Activated CD4-positive, alpha-beta T cell treated with anti-CD3 and anti-CD28 coated beads for 36 hours (primary cell): ENCODE results near the gene INPP5K. TPM values are rescaled to one million over a fixed set of nuclear protein-coding genes. Genes with fewer than 3 reads are reported as not detected.

Experiments
- ATAC-seq: fragments of 200-7000 bp; cut with Tn5 transposase; one replicate; pipeline ENCODE4 v1.10.0; 2021; ENCODE audit warnings: mild to moderate bottlenecking, moderate library complexity
- CTCF ChIA-PET: fragments of 350-600 bp; sonication (Branson Sonifier 250); formaldehyde crosslinking; loops from one replicate; lab custom pipeline; 2021; ENCODE audit warnings: antibody characterized with exemption; lab: Charles Lee
- POLR2A ChIA-PET: fragments of 350-600 bp; sonication (Branson Sonifier 250); formaldehyde crosslinking; loops from one replicate; lab custom pipeline; 2021; ENCODE audit warnings: antibody characterized with exemption, inconsistent platforms; lab: Charles Lee
- DNase-seq: peaks from one replicate; pipeline ENCODE4 v3.0.0-alpha.2; 2020
- H3K27ac Mint-ChIP-seq: one replicate; pipeline ENCODE4 v1.8.0; 2021; ENCODE audit warnings: mixed read lengths
- H3K27me3 Mint-ChIP-seq: one replicate; pipeline ENCODE4 v1.8.0; 2021; ENCODE audit warnings: mixed read lengths
- H3K36me3 Mint-ChIP-seq: one replicate; pipeline ENCODE4 v1.8.0; 2021; ENCODE audit warnings: low read depth, mixed read lengths
- H3K4me1 Mint-ChIP-seq: one replicate; pipeline ENCODE4 v1.8.0; 2021; ENCODE audit warnings: mixed read lengths
- H3K4me3 Mint-ChIP-seq: one replicate; pipeline ENCODE4 v1.8.0; 2021; ENCODE audit warnings: mild to moderate bottlenecking, moderate library complexity, mixed read lengths
- H3K9me3 Mint-ChIP-seq: one replicate; pipeline ENCODE4 v1.8.0; 2021; ENCODE audit warnings: low read depth, mixed read lengths
- intact Hi-C, 2 experiments: fragments of 100-400 bp; cut with DNase I in 1 of 2; cut with micrococcal nuclease in 1 of 2; formaldehyde crosslinking; loops; one replicate each; pipeline versions ENCODE4 v1.14.2 to v1.15.1; 2022 to 2024; cut with DNase I, micrococcal nuclease
- total RNA-seq, 2 experiments: library from RNA; stranded (reverse); gene quantifications; one replicate each; pipeline ENCODE4 v1.2.3, GENCODE V29; 2021

INPP5K gene
- total RNA-seq, 2 experiments from 2014 or later: 18.5 to 27.3 TPM

DNA sequence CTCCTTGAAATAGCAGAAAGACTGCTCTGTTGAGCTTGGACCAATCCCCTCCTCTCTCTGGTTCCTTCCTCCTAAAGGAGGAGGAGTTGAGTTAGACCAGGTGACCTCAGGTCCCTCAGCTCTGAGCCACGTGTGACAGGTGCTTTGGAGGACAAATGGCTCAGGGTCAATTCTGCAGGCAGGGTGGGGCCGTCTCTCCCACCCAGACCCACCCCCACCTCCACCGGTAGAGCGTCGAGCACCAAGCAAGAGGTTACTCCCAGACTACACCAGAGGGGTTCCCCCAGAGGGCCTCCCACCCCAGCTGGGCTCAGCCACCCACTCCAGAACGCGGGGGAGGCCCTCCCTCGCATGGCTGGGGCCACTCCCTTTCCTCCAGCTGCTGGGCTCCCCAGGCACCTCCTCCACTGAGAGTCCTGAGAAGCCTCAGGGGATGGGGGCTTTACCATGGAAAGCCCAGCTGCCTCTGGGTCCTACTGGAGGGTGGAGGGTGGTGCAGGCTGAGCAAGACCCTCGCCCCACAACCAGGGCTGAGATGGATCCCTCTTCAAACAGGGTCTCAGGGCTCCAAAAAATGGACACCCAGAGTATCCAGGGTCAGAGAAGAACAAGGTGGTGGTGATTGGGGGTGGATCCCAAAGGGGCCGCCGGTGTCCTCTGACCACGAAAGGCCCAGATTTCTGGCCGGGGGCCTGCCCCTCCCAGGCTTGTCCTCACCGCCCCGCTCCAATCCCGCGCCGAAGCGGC, 31.6 kb downstream of the INPP5K start:
- Mint-ChIP-seq H3K4me3 (peak overlapping the region; percentile 63), H3K36me3 (peaks cover 6% of the 10 kb centered on the region), H3K9me3 (no peaks in the 10 kb centered on the region), H3K27ac (peak overlapping the region; percentile 72), H3K4me1 (peaks cover 28% of the 10 kb centered on the region), H3K27me3 (no peaks in the 10 kb centered on the region)
- intact Hi-C loops: loop anchor here in 1 of 2 experiments (1.0 kb wide), 1 partner anchor 22 kb away; no protein-coding TSS in a partner anchor
- ChIA-PET POLR2A (no interaction called here), CTCF (interaction anchor here (1.1 kb wide), 1 partner anchor 120 kb away, joined by 8 read pairs; no protein-coding TSS in a partner anchor)
- ATAC-seq (peak; percentile 8), DNase-seq (peak; percentile 56)

DNA sequence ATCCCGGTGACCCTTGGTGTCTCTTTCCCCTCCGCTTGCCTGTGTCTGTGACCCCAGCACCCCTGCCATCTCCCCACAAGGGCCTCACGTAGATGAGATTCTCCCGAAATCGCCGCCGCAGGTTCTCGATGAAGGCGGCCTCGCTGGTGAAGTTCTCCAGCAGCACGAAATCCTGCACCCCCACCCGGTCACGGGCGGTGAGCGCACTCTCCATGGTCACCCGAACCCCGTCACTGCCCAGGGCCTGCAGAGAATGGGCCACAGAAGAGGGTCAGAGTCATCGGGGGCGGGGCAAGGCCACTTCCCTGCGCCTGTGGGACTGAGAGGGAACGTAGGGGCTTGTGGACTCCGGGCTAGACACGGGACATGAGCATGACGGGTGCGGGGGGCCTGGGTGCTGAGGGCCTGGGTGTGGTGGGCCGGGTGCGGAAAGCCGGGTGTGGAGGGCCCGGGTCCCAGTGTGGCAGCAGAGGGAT, 32.3 kb downstream of the INPP5K start:
- ChIA-PET CTCF (no interaction called here), POLR2A (no interaction called here)
- no peaks in the 10 kb centered on the region for H3K27me3 Mint-ChIP-seq
- ATAC-seq: no peak
- H3K9me3 Mint-ChIP-seq: no peaks in the 10 kb centered on the region
- H3K36me3 Mint-ChIP-seq: peaks cover 6% of the 10 kb centered on the region
- peak overlapping the region; percentile 63 for H3K4me3 Mint-ChIP-seq
- intact Hi-C loops: no loop called here
- H3K4me1 Mint-ChIP-seq: peaks cover 23% of the 10 kb centered on the region
- no peak for DNase-seq
- H3K27ac Mint-ChIP-seq: no peak overlapping the region

- intact Hi-C loops: no loop called here
- no peaks in the 10 kb centered on the region for H3K27me3 Mint-ChIP-seq
- ATAC-seq: no peak
- H3K27ac Mint-ChIP-seq: no peak overlapping the region
- ChIA-PET POLR2A (no interaction called here), CTCF (interaction anchor here (0.8 kb wide), 1 partner anchor 117 kb away, joined by 3 read pairs; no protein-coding TSS in a partner anchor)
- no peak for DNase-seq
- peaks cover 6% of the 10 kb centered on the region for H3K36me3 Mint-ChIP-seq
- no peaks in the 10 kb centered on the region for H3K9me3 Mint-ChIP-seq
- H3K4me3 Mint-ChIP-seq: no peak overlapping the region
- H3K4me1 Mint-ChIP-seq: peaks cover 14% of the 10 kb centered on the region
Observed at GRCh38 chr17:1482680-1483079, 33.7 kb downstream of the INPP5K start.

GRCh38 chr17:1481736-1482135, 34.7 kb downstream of the INPP5K start:
- POLR2A ChIA-PET: interaction anchor here (0.6 kb wide), 1 partner anchor 698 kb away, joined by 3 read pairs; no protein-coding TSS in a partner anchor
- peaks cover 6% of the 10 kb centered on the region for H3K36me3 Mint-ChIP-seq

GRCh38 chr17:1480747-1481465, 35.5 kb downstream of the INPP5K start:
- Mint-ChIP-seq H3K27me3 (no peaks in the 10 kb centered on the region), H3K4me3 (no peak overlapping the region), H3K9me3 (no peaks in the 10 kb centered on the region), H3K27ac (no peak overlapping the region), H3K36me3 (peaks cover 6% of the 10 kb centered on the region), H3K4me1 (peaks cover 4% of the 10 kb centered on the region)
- CTCF ChIA-PET: interaction anchor here (0.6 to 1.2 kb wide), 2 partner anchors 116 to 481 kb away, joined by 3 read pairs; no protein-coding TSS in a partner anchor
- DNase-seq (no peak), ATAC-seq (no peak)
- POLR2A ChIA-PET: interaction anchor here (0.6 kb wide), 1 partner anchor 116 kb away, joined by 6 read pairs; no protein-coding TSS in a partner anchor
- intact Hi-C loops: no loop called here

More at GRCh38 chr17:1481736-1482135, 34.7 kb downstream of the INPP5K start:
- Mint-ChIP-seq H3K4me1 (peaks cover 8% of the 10 kb centered on the region), H3K27me3 (no peaks in the 10 kb centered on the region), H3K9me3 (no peaks in the 10 kb centered on the region), H3K27ac (no peak overlapping the region), H3K4me3 (no peak overlapping the region)
- DNase-seq (no peak), ATAC-seq (no peak)
- CTCF ChIA-PET: interaction anchor here (1.2 kb wide), 1 partner anchor 117 kb away, joined by 3 read pairs; no protein-coding TSS in a partner anchor
- intact Hi-C loops: no loop called here

GRCh38 chr17:1478418-1478817, 38.0 kb downstream of the INPP5K start:
- Mint-ChIP-seq H3K27ac (no peak overlapping the region), H3K4me3 (no peak overlapping the region), H3K4me1 (peaks cover 9% of the 10 kb centered on the region), H3K27me3 (no peaks in the 10 kb centered on the region), H3K36me3 (peaks cover 4% of the 10 kb centered on the region), H3K9me3 (no peaks in the 10 kb centered on the region)
- ATAC-seq (no peak), DNase-seq (no peak)
- intact Hi-C loops: no loop called here
- ChIA-PET CTCF (no interaction called here), POLR2A (no interaction called here)

DNA sequence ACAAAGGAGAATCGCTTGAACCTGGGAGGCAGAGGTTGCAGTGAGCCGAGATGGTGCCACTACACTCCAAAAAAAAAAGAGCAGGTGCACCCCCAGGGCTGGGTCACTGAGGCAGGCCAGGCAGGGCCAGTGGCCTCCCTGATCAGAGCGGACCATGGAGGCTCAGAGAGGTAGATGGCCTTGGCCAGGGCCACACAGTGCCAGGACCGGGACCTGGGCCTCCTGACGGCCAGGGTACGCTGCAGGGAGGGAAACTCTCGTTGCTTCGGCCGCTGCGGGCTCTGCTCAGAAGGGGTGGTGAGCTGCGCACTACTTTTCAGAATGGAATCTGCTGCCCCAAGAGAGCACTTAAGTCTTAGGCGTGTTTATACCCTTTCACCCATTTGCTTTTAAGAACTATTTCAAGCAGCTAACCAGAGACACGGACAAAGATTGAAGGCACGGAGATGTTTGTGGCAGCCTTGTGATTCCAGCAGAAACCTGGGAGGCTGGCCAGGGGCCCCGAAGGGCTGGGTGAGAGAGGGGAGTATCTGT, 41.0 kb downstream of the INPP5K start:
- Mint-ChIP-seq H3K27me3 (no peaks in the 10 kb centered on the region), H3K36me3 (peaks cover 2% of the 10 kb centered on the region), H3K9me3 (no peaks in the 10 kb centered on the region), H3K4me3 (no peak overlapping the region), H3K4me1 (peaks cover 16% of the 10 kb centered on the region), H3K27ac (no peak overlapping the region)
- ATAC-seq (no peak), DNase-seq (no peak)
- intact Hi-C loops: no loop called here
- POLR2A ChIA-PET: no interaction called here
- CTCF ChIA-PET: interaction anchor here (0.8 to 1.0 kb wide), 2 partner anchors 11 to 110 kb away, joined by 3 to 5 read pairs; no protein-coding TSS in a partner anchor

DNA sequence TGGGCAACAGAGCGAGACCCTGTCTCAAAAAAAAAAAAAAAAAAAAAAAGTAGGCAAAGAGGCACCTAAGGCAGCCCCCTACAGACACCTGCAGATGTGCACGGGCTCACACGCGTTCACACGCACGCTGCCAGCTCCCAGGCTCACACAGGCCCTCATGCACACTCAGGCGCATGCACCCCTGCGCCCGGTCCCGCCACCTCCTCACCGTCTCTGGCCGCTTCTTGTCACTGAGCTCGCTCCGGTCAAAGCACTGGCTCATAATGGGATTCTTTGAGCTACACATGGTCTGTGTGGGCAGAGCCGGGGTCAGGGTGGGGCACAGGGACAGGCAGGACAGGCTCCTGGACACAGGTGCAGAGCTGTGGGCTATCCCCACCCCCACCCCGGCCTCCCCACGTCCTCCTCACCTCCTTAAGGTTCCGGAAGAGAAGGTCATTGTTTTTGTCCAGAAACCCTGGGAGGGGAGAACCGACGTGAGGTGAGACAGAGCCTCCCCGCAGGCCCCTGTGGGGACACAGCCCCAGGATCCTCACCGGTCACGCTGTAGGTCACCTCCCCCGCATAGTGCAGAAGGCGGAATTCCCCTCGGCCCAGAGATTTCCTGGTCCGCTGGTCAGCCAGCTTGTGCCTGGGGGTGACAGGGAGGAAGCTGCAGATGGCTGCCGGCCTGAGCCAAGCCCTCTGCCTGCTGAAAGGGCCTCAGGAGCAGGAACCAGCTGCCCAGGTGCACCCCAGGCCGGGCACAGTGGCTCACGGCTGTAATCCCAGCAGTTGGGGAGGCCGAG, 41.8 kb downstream of the INPP5K start:
- DNase-seq (no peak), ATAC-seq (no peak)
- ChIA-PET POLR2A (no interaction called here), CTCF (no interaction called here)
- intact Hi-C loops: no loop called here
- Mint-ChIP-seq H3K27ac (no peak overlapping the region), H3K27me3 (no peaks in the 10 kb centered on the region), H3K4me3 (no peak overlapping the region), H3K36me3 (peaks cover 3% of the 10 kb centered on the region), H3K4me1 (peaks cover 16% of the 10 kb centered on the region), H3K9me3 (no peaks in the 10 kb centered on the region)

DNA sequence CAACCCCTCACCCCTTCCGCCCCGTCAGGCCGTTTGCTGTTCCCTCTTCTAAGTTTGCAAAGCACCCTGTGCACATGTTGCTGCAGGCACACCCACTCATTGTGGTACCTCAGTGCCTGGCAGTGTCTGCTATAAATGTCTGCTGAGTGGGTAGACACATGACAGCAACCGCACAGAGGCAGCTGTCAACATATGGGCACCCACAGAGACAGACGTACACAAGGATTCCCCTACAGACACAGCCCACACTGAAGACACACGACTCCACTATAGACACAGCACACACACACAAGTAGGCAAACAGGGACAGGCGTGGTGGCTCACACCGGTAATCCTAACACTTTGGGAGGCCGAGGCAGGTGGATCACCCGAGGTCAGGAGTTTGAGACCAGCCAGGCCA, 42.6 kb downstream of the INPP5K start:
- DNase-seq: peak; percentile 52
- peak; percentile 83 for ATAC-seq
- Mint-ChIP-seq H3K36me3 (peaks cover 10% of the 10 kb centered on the region), H3K4me3 (no peak overlapping the region), H3K27ac (no peak overlapping the region), H3K4me1 (peaks cover 16% of the 10 kb centered on the region), H3K27me3 (no peaks in the 10 kb centered on the region), H3K9me3 (no peaks in the 10 kb centered on the region)
- intact Hi-C loops: no loop called here
- ChIA-PET CTCF (no interaction called here), POLR2A (no interaction called here)

DNA sequence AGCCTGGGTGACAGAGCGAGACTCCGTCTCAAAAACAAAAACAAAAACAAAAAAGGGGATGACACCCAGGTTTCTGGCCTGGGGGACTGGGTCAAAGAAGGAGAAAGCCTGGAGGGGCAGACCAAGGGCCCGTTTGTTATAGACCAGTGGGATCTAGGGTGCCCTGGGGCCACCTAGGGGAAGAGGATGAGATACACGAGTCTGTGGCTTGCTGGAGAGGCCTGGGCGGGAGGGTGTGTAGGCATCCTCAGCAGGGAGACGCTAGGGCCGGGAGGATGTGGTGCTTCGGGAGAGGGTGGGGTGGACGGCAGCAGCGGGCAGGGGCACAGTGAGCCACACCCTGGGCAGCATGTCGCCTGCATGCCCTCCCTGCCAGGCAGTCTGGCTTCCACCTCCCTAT, 43.2 kb downstream of the INPP5K start:
- ATAC-seq: peak; percentile 76

More for the DNA sequence above, 43.2 kb downstream of the INPP5K start:
- peaks cover 16% of the 10 kb centered on the region for H3K4me1 Mint-ChIP-seq
- intact Hi-C loops: no loop called here
- H3K9me3 Mint-ChIP-seq: no peaks in the 10 kb centered on the region
- H3K27ac Mint-ChIP-seq: no peak overlapping the region
- ChIA-PET POLR2A (no interaction called here), CTCF (no interaction called here)
- no peaks in the 10 kb centered on the region for H3K27me3 Mint-ChIP-seq
- H3K4me3 Mint-ChIP-seq: no peak overlapping the region
- peaks cover 16% of the 10 kb centered on the region for H3K36me3 Mint-ChIP-seq
- peak; percentile 57 for DNase-seq
